ENCODE results near the gene ECM2. TPM values are rescaled to one million over a fixed set of nuclear protein-coding genes. Genes with fewer than 3 reads are reported as not detected.

ECM2 gene
- not detected for polyA plus RNA-seq (2012; ENCODE audit: insufficient read length, low read depth)

GRCh38 chr9:92535940-92536850 lies at the start of gene ECM2:
TSS of gene ECM2 (minus strand) at chr9:92535990. CDS start at chr9:92522866, 13,124 bp downstream.
- TF ChIP-seq REST (IDR thresholded peaks at IDR 0.05; ENCODE audit: insufficient read depth in 1 of 2, low read depth in 2 of 2, low read length in 2 of 2) (no peak), SIN3A (IDR thresholded peaks at IDR 0.05; ENCODE audit: borderline replicate concordance, insufficient read depth, low read length) (no peak), POLR2AphosphoS5 (IDR thresholded peaks at IDR 0.05; ENCODE audit: low read depth, low read length) (no peak), TAF1 (IDR thresholded peaks at IDR 0.05; ENCODE audit: borderline replicate concordance, insufficient read depth, low read length) (no peak), FOXP2 (optimal IDR thresholded peaks at IDR 0.05; ENCODE audit: borderline replicate concordance, extremely low read depth, extremely low read length, insufficient read depth) (no peak)

- TF ChIP-seq REST (IDR thresholded peaks at IDR 0.05; ENCODE audit: insufficient read depth in 1 of 2, low read depth in 2 of 2, low read length in 2 of 2) (no peak), SIN3A (IDR thresholded peaks at IDR 0.05; ENCODE audit: borderline replicate concordance, insufficient read depth, low read length) (no peak), TAF1 (IDR thresholded peaks at IDR 0.05; ENCODE audit: borderline replicate concordance, insufficient read depth, low read length) (no peak), FOXP2 (optimal IDR thresholded peaks at IDR 0.05; ENCODE audit: borderline replicate concordance, extremely low read depth, extremely low read length, insufficient read depth) (no peak), POLR2AphosphoS5 (IDR thresholded peaks at IDR 0.05; ENCODE audit: low read depth, low read length) (no peak)
Observed at GRCh38 chr9:92576175-92576574, 40.4 kb upstream of the ECM2 start.

DNA sequence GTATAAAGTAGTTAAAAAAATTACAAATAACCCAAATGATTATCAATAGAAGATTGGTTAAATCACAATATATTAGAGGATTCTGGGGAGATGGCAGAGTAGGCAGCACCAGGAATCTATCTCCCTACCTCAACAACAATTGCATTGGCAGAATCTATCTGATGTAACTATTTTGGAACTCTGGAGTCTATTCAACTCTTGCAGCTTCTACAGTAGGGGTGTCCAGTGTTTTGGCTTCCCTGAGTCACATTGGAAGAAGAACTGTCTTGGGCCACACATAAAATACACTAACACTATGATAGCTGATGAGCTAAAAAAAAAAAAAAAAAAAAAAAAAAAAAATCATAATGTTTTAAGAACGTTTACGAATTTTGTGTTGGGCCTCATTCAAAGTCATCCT lies 29.2 kb upstream of the ECM2 start:
- no peak for TF ChIP-seq REST (IDR thresholded peaks at IDR 0.05; ENCODE audit: insufficient read depth in 1 of 2, low read depth in 2 of 2, low read length in 2 of 2)
- no peak for TF ChIP-seq POLR2AphosphoS5 (IDR thresholded peaks at IDR 0.05; ENCODE audit: low read depth, low read length)
- TF ChIP-seq TAF1 (IDR thresholded peaks at IDR 0.05; ENCODE audit: borderline replicate concordance, insufficient read depth, low read length) = no peak
- no peak for TF ChIP-seq FOXP2 (optimal IDR thresholded peaks at IDR 0.05; ENCODE audit: borderline replicate concordance, extremely low read depth, extremely low read length, insufficient read depth)
- no peak for TF ChIP-seq SIN3A (IDR thresholded peaks at IDR 0.05; ENCODE audit: borderline replicate concordance, insufficient read depth, low read length)

DNA sequence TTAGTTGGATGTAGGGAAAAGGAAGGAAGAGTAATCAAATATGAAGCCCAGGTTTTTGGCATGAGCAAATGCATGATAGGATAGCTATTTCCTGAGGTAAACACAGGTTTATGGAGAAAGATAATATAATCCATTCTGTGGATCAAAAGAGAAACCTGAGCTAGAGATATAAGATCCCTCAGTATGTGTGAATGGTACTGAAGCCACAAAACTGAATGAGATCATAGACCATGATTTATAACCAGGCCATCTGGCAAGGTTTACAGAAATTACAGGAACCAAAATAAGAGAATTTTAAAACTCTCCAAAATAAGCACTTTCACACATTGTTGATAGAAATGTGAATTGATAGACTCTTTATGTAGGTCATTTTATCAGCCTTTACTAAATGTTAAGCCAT lies 28.7 kb upstream of the ECM2 start:
- no peak for TF ChIP-seq REST (IDR thresholded peaks at IDR 0.05; ENCODE audit: insufficient read depth in 1 of 2, low read depth in 2 of 2, low read length in 2 of 2)
- no peak for TF ChIP-seq TAF1 (IDR thresholded peaks at IDR 0.05; ENCODE audit: borderline replicate concordance, insufficient read depth, low read length)
- no peak for TF ChIP-seq POLR2AphosphoS5 (IDR thresholded peaks at IDR 0.05; ENCODE audit: low read depth, low read length)
- TF ChIP-seq FOXP2 (optimal IDR thresholded peaks at IDR 0.05; ENCODE audit: borderline replicate concordance, extremely low read depth, extremely low read length, insufficient read depth) = no peak
- TF ChIP-seq SIN3A (IDR thresholded peaks at IDR 0.05; ENCODE audit: borderline replicate concordance, insufficient read depth, low read length) = no peak

Measured in PFSK-1 (cell line).